ENCODE measurements around the gene NEGR1.

GRCh38 chr1:71532343-71532742, 750.0 kb downstream of the NEGR1 start:
- no peak for TF ChIP-seq CTCF (IDR thresholded peaks at IDR 0.05)
- TF ChIP-seq EP300 (IDR thresholded peaks at IDR 0.05), result no peak
- TF ChIP-seq POLR2A (IDR thresholded peaks at IDR 0.05), result no peak
- TF ChIP-seq POLR2AphosphoS5 (IDR thresholded peaks at IDR 0.05), result no peak

All from gastroesophageal sphincter (tissue), 3 donors.